Keratinocyte (primary cell): ENCODE data around the gene ETV3L.

ENCODE experiments used
- CTCF ChIP-seq, 3 experiments: IDR thresholded peaks in 1 of 3; conservative IDR thresholded peaks in 1 of 3; optimal IDR thresholded peaks in 1 of 3; 2 replicates in 2 of 3; 3 replicates in 1 of 3; pipeline versions ENCODE3 to v1.5.1; 2011; ENCODE audit warnings: low read length in 3 of 3, mild to moderate bottlenecking in 3 of 3, moderate library complexity in 2 of 3, control low read depth in 1 of 3, inconsistent platforms in 1 of 3; ENCODE audit not compliant: insufficient read depth in 2 of 3; ENCODE audit errors: extremely low read depth in 1 of 3
- EZH2 ChIP-seq: IDR thresholded peaks from one replicate; pipeline ENCODE4 v1.6.1; 2012; ENCODE audit warnings: inconsistent platforms, mild to moderate bottlenecking, low read length, moderate library complexity

GRCh38 chr1:157110003-157110402, 10.4 kb upstream of the ETV3L start:
- no peak for TF ChIP-seq CTCF (optimal IDR thresholded peaks at IDR 0.05 in 1 of 3, IDR thresholded peaks at IDR 0.05 in 1 of 3, conservative IDR thresholded peaks at IDR 0.05 in 1 of 3; ENCODE audit: extremely low read depth in 1 of 3, insufficient read depth in 2 of 3, low read length in 3 of 3)
- no peak for TF ChIP-seq EZH2
